Breast epithelium (tissue), 3 donors: ENCODE measurements around the gene RNF125.

ENCODE experiments used
- POLR2A ChIP-seq: fragments of 450-650 bp; IDR thresholded peaks from one replicate; pipeline ENCODE4 v1.6.1; 2016; ENCODE audit warnings: antibody characterized with exemption, mild to moderate bottlenecking, moderate library complexity
- TF ChIP-seq, protein P1 (sequence below), 3 donors: fragments of 450-650 bp; IDR thresholded peaks; one replicate each; pipeline ENCODE4 v1.5.1; 2016 to 2017; ENCODE audit warnings: antibody characterized with exemption in 3 of 3, mild to moderate bottlenecking in 3 of 3, moderate library complexity in 3 of 3

DNA sequence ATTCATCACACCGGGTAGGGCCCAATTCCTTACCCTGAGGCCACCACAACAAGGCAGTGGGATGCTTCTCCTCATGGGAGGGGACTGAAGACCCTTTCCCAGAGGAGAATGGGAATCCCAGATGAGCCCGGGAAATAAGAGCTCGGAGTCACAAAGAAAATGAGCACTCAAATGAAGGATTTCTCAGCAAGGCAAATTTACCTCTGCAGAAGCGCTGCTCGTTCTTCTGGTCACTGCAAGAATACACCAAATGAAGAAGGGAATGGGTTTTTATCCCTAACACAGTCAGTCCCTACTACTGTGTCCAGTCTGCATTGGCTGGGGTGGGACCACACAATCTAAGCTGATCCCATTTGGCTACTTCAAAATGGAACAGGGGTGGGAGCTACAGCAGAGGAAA lies 40.0 kb upstream of the RNF125 start:
- TF ChIP-seq, protein P1, sequence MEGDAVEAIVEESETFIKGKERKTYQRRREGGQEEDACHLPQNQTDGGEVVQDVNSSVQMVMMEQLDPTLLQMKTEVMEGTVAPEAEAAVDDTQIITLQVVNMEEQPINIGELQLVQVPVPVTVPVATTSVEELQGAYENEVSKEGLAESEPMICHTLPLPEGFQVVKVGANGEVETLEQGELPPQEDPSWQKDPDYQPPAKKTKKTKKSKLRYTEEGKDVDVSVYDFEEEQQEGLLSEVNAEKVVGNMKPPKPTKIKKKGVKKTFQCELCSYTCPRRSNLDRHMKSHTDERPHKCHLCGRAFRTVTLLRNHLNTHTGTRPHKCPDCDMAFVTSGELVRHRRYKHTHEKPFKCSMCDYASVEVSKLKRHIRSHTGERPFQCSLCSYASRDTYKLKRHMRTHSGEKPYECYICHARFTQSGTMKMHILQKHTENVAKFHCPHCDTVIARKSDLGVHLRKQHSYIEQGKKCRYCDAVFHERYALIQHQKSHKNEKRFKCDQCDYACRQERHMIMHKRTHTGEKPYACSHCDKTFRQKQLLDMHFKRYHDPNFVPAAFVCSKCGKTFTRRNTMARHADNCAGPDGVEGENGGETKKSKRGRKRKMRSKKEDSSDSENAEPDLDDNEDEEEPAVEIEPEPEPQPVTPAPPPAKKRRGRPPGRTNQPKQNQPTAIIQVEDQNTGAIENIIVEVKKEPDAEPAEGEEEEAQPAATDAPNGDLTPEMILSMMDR (IDR thresholded peaks at IDR 0.05): no peak
- TF ChIP-seq POLR2A: no peak
